Activated naive CD4-positive, alpha-beta T cell treated with Interleukin-2 at 50 U/mL for 16 hours (primary cell): ENCODE results near the gene POLR2F.

Experiments
- DNase-seq: peaks from one replicate; pipeline ENCODE4 v3.0.0-alpha.2; 2020

POLR2F gene

GRCh38 chr22:38009000-38009806, 55.7 kb downstream of the POLR2F start:
- DNase-seq = no peak

- no peak for DNase-seq
Observed at GRCh38 chr22:38012604-38013072, 59.1 kb downstream of the POLR2F start.

- DNase-seq = no peak
Observed at GRCh38 chr22:38014083-38014482, 60.6 kb downstream of the POLR2F start.

- no peak for DNase-seq
Observed at GRCh38 chr22:38016182-38017151, 63.0 kb downstream of the POLR2F start.

- DNase-seq = no peak
Observed at GRCh38 chr22:38017272-38017920, 63.9 kb downstream of the POLR2F start.

- DNase-seq = no peak
Observed at GRCh38 chr22:38017939-38018885, 64.7 kb downstream of the POLR2F start.
